Heart left ventricle (tissue), 13 donors: Measurements from ENCODE around the gene INPP4B.

Experiments
- POLR2A ChIP-seq, 2 donors: fragments of 450-650 bp; IDR thresholded peaks; one replicate each; pipeline ENCODE4 v1.6.1; 2017; ENCODE audit warnings: antibody characterized with exemption in 2 of 2, mild to moderate bottlenecking in 2 of 2, moderate library complexity in 2 of 2
- TF ChIP-seq, protein P1 (sequence below), 12 donors: fragments of 200-600 bp; sonication (generic) in 4 of 12; IDR thresholded peaks; one replicate each; pipeline versions ENCODE4 v1.5.0 to v1.8.0; 2018 to 2022; ENCODE audit warnings: antibody characterized with exemption in 12 of 12, mild to moderate bottlenecking in 5 of 12
- donor health status: ischemic (EF 13 %, LVEDD 7.1; RV severe dilation, severe dysfunction).
- donor health status: DM: no; HTN: yes; CAD: no.
- donor health status: DM: no; HTN: no; CAD: no.
- donor health status: ischemic (EF 25% LVEDD 6.9; RV normal size, moderate dysfunction).
- donor health status: ischemic (EF 25% LVEDD 5.7; RV mildly dilated, moderate dysfunction).
- donor health status: ischemic (EF 35%, LVEDD 5.7; RV mildly dilated, moderate dysfunction).
- donor health status: nonischemic (EF 11% LVEDD 7.7; RV severe dilation, severe dysfunction).
- donor health status: DM: yes; HTN: yes; CAD: no.
- donor health status: PGD.
- donor health status: ischemic (EF 29% LVEDD 5.4; RV normal size, mild dysfunction).
- donor health status: nonischemic (EF 23%, LVEDD 6.1; RV moderate dilation, normal function).

- TF ChIP-seq, protein P1, sequence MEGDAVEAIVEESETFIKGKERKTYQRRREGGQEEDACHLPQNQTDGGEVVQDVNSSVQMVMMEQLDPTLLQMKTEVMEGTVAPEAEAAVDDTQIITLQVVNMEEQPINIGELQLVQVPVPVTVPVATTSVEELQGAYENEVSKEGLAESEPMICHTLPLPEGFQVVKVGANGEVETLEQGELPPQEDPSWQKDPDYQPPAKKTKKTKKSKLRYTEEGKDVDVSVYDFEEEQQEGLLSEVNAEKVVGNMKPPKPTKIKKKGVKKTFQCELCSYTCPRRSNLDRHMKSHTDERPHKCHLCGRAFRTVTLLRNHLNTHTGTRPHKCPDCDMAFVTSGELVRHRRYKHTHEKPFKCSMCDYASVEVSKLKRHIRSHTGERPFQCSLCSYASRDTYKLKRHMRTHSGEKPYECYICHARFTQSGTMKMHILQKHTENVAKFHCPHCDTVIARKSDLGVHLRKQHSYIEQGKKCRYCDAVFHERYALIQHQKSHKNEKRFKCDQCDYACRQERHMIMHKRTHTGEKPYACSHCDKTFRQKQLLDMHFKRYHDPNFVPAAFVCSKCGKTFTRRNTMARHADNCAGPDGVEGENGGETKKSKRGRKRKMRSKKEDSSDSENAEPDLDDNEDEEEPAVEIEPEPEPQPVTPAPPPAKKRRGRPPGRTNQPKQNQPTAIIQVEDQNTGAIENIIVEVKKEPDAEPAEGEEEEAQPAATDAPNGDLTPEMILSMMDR (IDR thresholded peaks at IDR 0.05), result no peak
- no peak for TF ChIP-seq POLR2A (IDR thresholded peaks at IDR 0.05)
Measured at GRCh38 chr4:142473960-142474338, 372.2 kb downstream of the INPP4B start.
